NK-92 treated with Interleukin-12 subunit alpha and Interleukin-12 subunit beta, amount 100 ng/mL, for 24 hours (cell line): Measurements from ENCODE around the gene ZNF778.

Source experiments
- DNase-seq: peaks from one replicate; lab custom pipeline; 2025; lab: John Stamatoyannopoulos, UW

ZNF778 gene

GRCh38 chr16:89194340-89195311, 22.9 kb upstream of the ZNF778 start:
- no peak for DNase-seq

- no peak for DNase-seq
These were observed 21.9 kb upstream of the ZNF778 start for GRCh38 chr16:89195521-89196171.

GRCh38 chr16:89197033-89197632, 20.4 kb upstream of the ZNF778 start:
- no peak for DNase-seq

GRCh38 chr16:89197633-89198416, 19.7 kb upstream of the ZNF778 start:
- DNase-seq = no peak

- no peak for DNase-seq
These were observed 18.9 kb upstream of the ZNF778 start for GRCh38 chr16:89198417-89199240.

GRCh38 chr16:89199241-89200123, 18.0 kb upstream of the ZNF778 start:
- DNase-seq = no peak

- no peak for DNase-seq
These were observed 17.2 kb upstream of the ZNF778 start, which contains the start of gene SLC22A31 for GRCh38 chr16:89200124-89200849. TSS of gene SLC22A31 (minus strand) at chr16:89200537. CDS start at chr16:89200501, 36 bp downstream.

- no peak for DNase-seq
These were observed 16.6 kb upstream of the ZNF778 start for GRCh38 chr16:89200850-89201411.

- no peak for DNase-seq
These were observed 15.8 kb upstream of the ZNF778 start for GRCh38 chr16:89201439-89202377.

GRCh38 chr16:89202422-89203215, 14.9 kb upstream of the ZNF778 start:
- no peak for DNase-seq

- no peak for DNase-seq
These were observed 9.5 kb upstream of the ZNF778 start for GRCh38 chr16:89207993-89208392.

- no peak for DNase-seq
These were observed 7.9 kb upstream of the ZNF778 start for GRCh38 chr16:89209522-89210044.

GRCh38 chr16:89210165-89210903, 7.2 kb upstream of the ZNF778 start:
- DNase-seq = no peak

GRCh38 chr16:89210904-89211515, 6.5 kb upstream of the ZNF778 start:
- DNase-seq = no peak

- DNase-seq = peak; percentile 44
These were observed 977 bp upstream of the ZNF778 start for GRCh38 chr16:89216315-89217137.
